Astrocyte (in vitro differentiated cells and primary cell): Measurements from ENCODE around the gene BTBD2. TPM values are rescaled to one million over a fixed set of nuclear protein-coding genes. Genes with fewer than 3 reads are reported as not detected.

ENCODE experiments used
- DNase-seq: peaks from one replicate; pipeline ENCODE4 v3.0.0-alpha.2; 2010; ENCODE audit warnings: low read depth
- FAIRE-seq: peaks from 2 replicates; lab custom pipeline; 2011; peaks lifted over from hg19 to GRCh38; lab: Jason Lieb, UNC
- H2AFZ ChIP-seq: 2 replicates; pipeline ENCODE4 v1.6.0; 2012; ENCODE audit warnings: low read depth, low read length, inconsistent platforms
- H3K27ac ChIP-seq: 2 replicates; pipeline ENCODE4 v1.5.1; 2011; ENCODE audit warnings: low read depth, low read length, inconsistent platforms
- H3K27me3 ChIP-seq: 2 replicates; pipeline ENCODE4 v1.6.0; 2011; ENCODE audit warnings: low read length, inconsistent platforms; ENCODE audit not compliant: insufficient read depth
- H3K36me3 ChIP-seq: 2 replicates; pipeline ENCODE4 v1.5.1; 2011; ENCODE audit warnings: low read length, inconsistent platforms; ENCODE audit not compliant: insufficient read depth
- H3K4me1 ChIP-seq: 2 replicates; pipeline ENCODE4 v1.5.1; 2011; ENCODE audit warnings: low read length, inconsistent platforms; ENCODE audit not compliant: insufficient read depth
- H3K4me2 ChIP-seq: 2 replicates; pipeline ENCODE4 v1.6.0; 2012; ENCODE audit warnings: low read length, inconsistent platforms
- H3K4me3 ChIP-seq: 2 replicates; pipeline ENCODE4 v1.5.1; 2011; ENCODE audit warnings: low read depth, mild to moderate bottlenecking, low read length, inconsistent platforms; ENCODE audit not compliant: insufficient read depth
- H3K79me2 ChIP-seq: 2 replicates; pipeline ENCODE4 v1.6.0; 2012; ENCODE audit warnings: mild to moderate bottlenecking, low read length, inconsistent platforms; ENCODE audit not compliant: insufficient read depth
- H3K9ac ChIP-seq: 2 replicates; pipeline ENCODE4 v1.6.0; 2012; ENCODE audit warnings: mild to moderate bottlenecking, low read length, inconsistent platforms
- H3K9me3 ChIP-seq: 2 replicates; pipeline ENCODE4 v1.5.1; 2012; ENCODE audit warnings: low read depth, mild to moderate bottlenecking, low read length, inconsistent platforms; ENCODE audit not compliant: insufficient read depth
- H4K20me1 ChIP-seq: 2 replicates; pipeline ENCODE4 v1.6.0; 2012; ENCODE audit warnings: low read length, inconsistent platforms; ENCODE audit not compliant: insufficient read depth
- H3K27ac Mint-ChIP-seq: one replicate; pipeline ENCODE4 v1.8.0; 2021; ENCODE audit warnings: mild to moderate bottlenecking, mixed read lengths; ENCODE audit not compliant: unreplicated experiment
- H3K27me3 Mint-ChIP-seq: one replicate; pipeline ENCODE4 v1.8.0; 2021; ENCODE audit warnings: low read depth, mixed read lengths; ENCODE audit not compliant: unreplicated experiment
- H3K36me3 Mint-ChIP-seq: one replicate; pipeline ENCODE4 v1.8.0; 2021; ENCODE audit warnings: low read depth, mixed read lengths; ENCODE audit not compliant: unreplicated experiment
- H3K4me1 Mint-ChIP-seq: one replicate; pipeline ENCODE4 v1.8.0; 2021; ENCODE audit warnings: low read depth, mixed read lengths; ENCODE audit not compliant: unreplicated experiment
- H3K4me3 Mint-ChIP-seq: one replicate; pipeline ENCODE4 v1.8.0; 2021; ENCODE audit warnings: mild to moderate bottlenecking, moderate library complexity, mixed read lengths; ENCODE audit not compliant: unreplicated experiment
- H3K9me3 Mint-ChIP-seq: one replicate; pipeline ENCODE4 v1.8.0; 2021; ENCODE audit warnings: mild to moderate bottlenecking, mixed read lengths; ENCODE audit not compliant: unreplicated experiment
- CTCF ChIP-seq: IDR thresholded peaks from 2 replicates; pipeline ENCODE4 v1.5.1; 2011; ENCODE audit warnings: low read depth, mild to moderate bottlenecking, inconsistent platforms, low read length, moderate library complexity; ENCODE audit not compliant: insufficient read depth
- EZH2 ChIP-seq: IDR thresholded peaks from 2 replicates; pipeline ENCODE4 v1.6.1; 2012; ENCODE audit warnings: mild to moderate bottlenecking, low read length, inconsistent platforms; ENCODE audit not compliant: insufficient read depth
- total RNA-seq: library from RNA; stranded (reverse); gene quantifications from 2 replicates; pipeline ENCODE4 v1.2.1, GENCODE V29; 2021

The BTBD2 gene
- total RNA-seq, 1 donor from 2014 or later = 53.7 TPM

- no peaks in the 10 kb centered on the region for H3K27me3 Mint-ChIP-seq
Observed at GRCh38 chr19:2048104-2048958, 32.8 kb upstream of the BTBD2 start.

GRCh38 chr19:2047449-2048103 is 32.1 kb upstream of the BTBD2 start:
- no peak for FAIRE-seq
- Mint-ChIP-seq H3K27ac (no peak overlapping the region), H3K36me3 (peaks cover 3% of the 10 kb centered on the region), H3K27me3 (no peaks in the 10 kb centered on the region), H3K4me1 (peaks cover 10% of the 10 kb centered on the region), H3K9me3 (no peaks in the 10 kb centered on the region), H3K4me3 (peak overlapping the region; percentile 50)
- no peaks in the 10 kb centered on the region for H3K9me3 ChIP-seq
- peaks cover 30% of the 10 kb centered on the region for H3K4me1 ChIP-seq
- peak overlapping the region; percentile 5 for H3K4me3 ChIP-seq
- TF ChIP-seq CTCF (no peak), EZH2 (no peak)
- H3K36me3 ChIP-seq = no peaks in the 10 kb centered on the region
- H4K20me1 ChIP-seq = peaks cover 60% of the 10 kb centered on the region
- no peak overlapping the region for H3K27ac ChIP-seq
- peak overlapping the region; percentile 39 for H3K4me2 ChIP-seq
- H2AFZ ChIP-seq = no peak overlapping the region
- peak overlapping the region; percentile 12 for H3K9ac ChIP-seq
- DNase-seq = no peak
- H3K79me2 ChIP-seq = peaks cover 61% of the 10 kb centered on the region
- H3K27me3 ChIP-seq = no peaks in the 10 kb centered on the region

More at GRCh38 chr19:2048104-2048958, 32.8 kb upstream of the BTBD2 start:
- Histone ChIP-seq H3K4me1 (peaks cover 29% of the 10 kb centered on the region), H3K9ac (peak overlapping the region; percentile 12), H2AFZ (no peak overlapping the region), H4K20me1 (peaks cover 60% of the 10 kb centered on the region), H3K4me3 (no peak overlapping the region), H3K4me2 (peak overlapping the region; percentile 98), H3K27ac (no peak overlapping the region), H3K9me3 (no peaks in the 10 kb centered on the region), H3K36me3 (no peaks in the 10 kb centered on the region), H3K79me2 (peaks cover 61% of the 10 kb centered on the region), H3K27me3 (no peaks in the 10 kb centered on the region)
- DNase-seq (no peak), FAIRE-seq (no peak)
- H3K36me3 Mint-ChIP-seq = peaks cover 3% of the 10 kb centered on the region
- peak overlapping the region; percentile 90 for H3K4me3 Mint-ChIP-seq
- no peaks in the 10 kb centered on the region for H3K9me3 Mint-ChIP-seq
- TF ChIP-seq CTCF (no peak), EZH2 (no peak)
- no peak overlapping the region for H3K27ac Mint-ChIP-seq
- H3K4me1 Mint-ChIP-seq = peaks cover 9% of the 10 kb centered on the region
